Measurements from ENCODE around the gene AIF1L. TPM values are rescaled to one million over a fixed set of nuclear protein-coding genes. Genes with fewer than 3 reads are reported as not detected.

AIF1L gene
- total and polyA plus RNA-seq, 2 of the 4 experiments (the other 2 are of a cell fraction): 0.18 to 0.19 TPM

DNA sequence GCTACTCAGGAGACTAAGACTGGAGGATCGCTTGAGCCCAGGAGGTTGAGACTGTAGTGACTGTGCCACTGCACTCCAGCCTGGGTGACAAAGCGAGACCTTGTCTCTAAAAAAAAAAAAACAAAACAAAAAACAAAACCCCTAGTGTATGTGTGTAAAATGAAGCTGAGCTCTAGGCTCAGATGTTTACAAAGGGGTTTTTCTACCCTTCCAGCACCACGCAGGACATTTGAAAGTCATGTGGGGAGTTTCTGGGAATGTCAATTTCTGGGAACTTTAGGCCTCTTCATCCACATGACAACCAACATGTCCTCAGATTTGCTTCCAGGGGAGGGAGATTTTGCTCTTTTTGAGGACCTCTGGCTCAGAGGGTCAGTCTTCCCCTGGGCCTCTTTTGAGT lies 42.4 kb upstream of the AIF1L start:
- no peak overlapping the region for H3K23ac ChIP-seq (ENCODE audit: low read depth, low read length)
- H2BK5ac ChIP-seq (ENCODE audit: low read depth, low read length, poor library complexity, severe bottlenecking): no peak overlapping the region
- H4K5ac ChIP-seq (ENCODE audit: low read depth, low read length): no peak overlapping the region
- H2AK5ac ChIP-seq (ENCODE audit: low read depth, low read length): no peak overlapping the region
- H4K8ac ChIP-seq (ENCODE audit: low read depth in 2 of 2, low read length in 2 of 2): no peak overlapping the region
- no peak overlapping the region for H3K56ac ChIP-seq (ENCODE audit: extremely low read depth, insufficient read depth, low read length)
- DNase-seq (no peak), ATAC-seq (ENCODE audit: low read depth) (no peak)
- H3K14ac ChIP-seq (replicated peaks; ENCODE audit: low read depth, low read length): no peak overlapping the region
- no peak overlapping the region for H2BK120ac ChIP-seq (ENCODE audit: low read depth, low read length)
- TF ChIP-seq, protein P1, sequence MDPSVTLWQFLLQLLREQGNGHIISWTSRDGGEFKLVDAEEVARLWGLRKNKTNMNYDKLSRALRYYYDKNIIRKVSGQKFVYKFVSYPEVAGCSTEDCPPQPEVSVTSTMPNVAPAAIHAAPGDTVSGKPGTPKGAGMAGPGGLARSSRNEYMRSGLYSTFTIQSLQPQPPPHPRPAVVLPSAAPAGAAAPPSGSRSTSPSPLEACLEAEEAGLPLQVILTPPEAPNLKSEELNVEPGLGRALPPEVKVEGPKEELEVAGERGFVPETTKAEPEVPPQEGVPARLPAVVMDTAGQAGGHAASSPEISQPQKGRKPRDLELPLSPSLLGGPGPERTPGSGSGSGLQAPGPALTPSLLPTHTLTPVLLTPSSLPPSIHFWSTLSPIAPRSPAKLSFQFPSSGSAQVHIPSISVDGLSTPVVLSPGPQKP (IDR thresholded peaks at IDR 0.05; ENCODE audit: borderline replicate concordance, low read depth, low read length): no peak
- H3K4me2 ChIP-seq (ENCODE audit: low read depth, low read length): no peak overlapping the region
- no peaks in the 10 kb centered on the region for H3K9me1 ChIP-seq (ENCODE audit: insufficient read depth, low read length)
- no CpG with 5 or more reads among the region's 3 CpGs for WGBS, 2 experiments (ENCODE audit: extremely low coverage in 2 of 2, insufficient read length in 1 of 2)
- no TSS peak for BruUV-seq (replicated peaks)
- ChIA-PET POLR2A (ENCODE audit: unreplicated experiment) (no interaction called here), CTCF (interaction anchor here (0.6 to 1.0 kb wide), 2 partner anchors 33 to 92 kb away, joined by 3 read pairs; no protein-coding TSS in a partner anchor)
- H3K27me3 ChIP-seq (ENCODE audit: control insufficient read depth, insufficient read depth, low read length): peaks cover 25% of the 10 kb centered on the region
- no peak overlapping the region for H2BK15ac ChIP-seq (ENCODE audit: low read depth, low read length)
- no peaks in the 10 kb centered on the region for H4K20me1 ChIP-seq (ENCODE audit: insufficient read depth, low read length)
- in situ Hi-C loops (cut with MboI; ENCODE audit: low sequenced_read_pairs): no loop called here
- no peak overlapping the region for H4K91ac ChIP-seq (ENCODE audit: insufficient read depth, low read depth, low read length)
- H3K9ac ChIP-seq (ENCODE audit: low read depth, low read length): no peak overlapping the region
- H2BK20ac ChIP-seq (ENCODE audit: low read depth, low read length): no peak overlapping the region
- no peaks in the 10 kb centered on the region for H3K4me1 ChIP-seq (ENCODE audit: control insufficient read depth, insufficient read depth, low read length)
- no peak overlapping the region for H3K27ac ChIP-seq (ENCODE audit: insufficient read depth, low read length)
- intact Hi-C loops (cut with micrococcal nuclease): no loop called here
- H2AK9ac ChIP-seq (replicated peaks; ENCODE audit: low read depth, low read length, poor library complexity): no peak overlapping the region
- no peak overlapping the region for H2AFZ ChIP-seq (replicated peaks; ENCODE audit: low read length, poor library complexity)
- H3K4me3 ChIP-seq (ENCODE audit: insufficient read depth, low read depth, low read length): no peak overlapping the region
- H3K9me3 ChIP-seq (ENCODE audit: control insufficient read depth, insufficient read depth, low read length): peaks cover 5% of the 10 kb centered on the region
- no peaks in the 10 kb centered on the region for H3K79me1 ChIP-seq (ENCODE audit: low read depth in 1 of 2, low read length in 2 of 2)
- dilution Hi-C loops (cut with HindIII; ENCODE audit: low sequenced_read_pairs, unreplicated experiment): no loop called here
- H3K4ac ChIP-seq (ENCODE audit: low read depth, low read length): no peak overlapping the region
- H3K18ac ChIP-seq (ENCODE audit: low read depth, low read length): no peak overlapping the region
- no peaks in the 10 kb centered on the region for H3K36me3 ChIP-seq (ENCODE audit: control insufficient read depth, insufficient read depth, low read length)

Data from IMR-90 (cell line).